Upper lobe of right lung (tissue), 1 donor: ENCODE data around the gene ANXA2R. TPM values are rescaled to one million over a fixed set of nuclear protein-coding genes. Genes with fewer than 3 reads are reported as not detected.

ENCODE experiments used
- ATAC-seq: fragments of 200-7000 bp; cut with Tn5 transposase; one replicate; pipeline ENCODE4 v1.9.1; 2020; ENCODE audit warnings: mild to moderate bottlenecking, moderate library complexity
- DNase-seq: peaks from one replicate; pipeline ENCODE4 v3.0.0-alpha.2; 2020
- H3K27ac ChIP-seq: fragments of 200-600 bp; one replicate; pipeline ENCODE4 v1.8.0; 2022
- H3K27me3 ChIP-seq: fragments of 200-600 bp; one replicate; pipeline ENCODE4 v1.8.0; 2022; ENCODE audit warnings: mild to moderate bottlenecking
- H3K36me3 ChIP-seq: fragments of 200-600 bp; one replicate; pipeline ENCODE4 v1.8.0; 2022
- H3K4me1 ChIP-seq: fragments of 200-600 bp; one replicate; pipeline ENCODE4 v1.8.0; 2022
- H3K4me3 ChIP-seq: fragments of 200-600 bp; one replicate; pipeline ENCODE4 v1.8.0; 2022; ENCODE audit warnings: mild to moderate bottlenecking
- H3K9me3 ChIP-seq: fragments of 200-600 bp; one replicate; pipeline ENCODE4 v1.8.0; 2022
- intact Hi-C: fragments of 100-400 bp; cut with DNase I; formaldehyde crosslinking; loops from one replicate; pipeline ENCODE4 v1.11.0; 2022
- total RNA-seq: library from RNA; stranded (reverse); fragmentation: NEBNext Ultra II Directional; extraction: Animal tissue kit (Norgen Biotek cat#: 25700); gene quantifications from one replicate; pipeline ENCODE4 v1.2.1, GENCODE V29; 2021
- TF ChIP-seq, protein P1 (sequence below): fragments of 200-600 bp; IDR thresholded peaks from one replicate; pipeline ENCODE4 v1.8.0; 2022; ENCODE audit warnings: antibody characterized with exemption
- donor health status: DM: no; HTN: yes; CAD: no; lungs with severe emphysema.

ANXA2R gene
- total RNA-seq, 1 donor from 2014 or later: 4.8 TPM

DNA sequence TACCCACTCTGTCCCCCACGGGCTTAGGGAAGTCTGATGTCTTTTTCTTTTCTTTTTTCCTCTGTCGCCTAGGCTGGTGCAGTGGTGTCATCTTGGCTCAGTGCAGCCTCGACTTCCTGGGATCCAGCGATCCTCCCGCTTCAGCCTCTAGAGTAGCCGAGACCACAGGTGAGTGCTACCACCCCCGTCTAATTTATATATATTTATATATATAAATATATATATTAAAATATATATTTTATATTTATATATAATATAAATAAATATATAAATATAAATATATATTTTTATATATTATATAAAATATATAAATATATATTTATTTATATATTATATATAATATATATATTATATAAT, 3.3 kb upstream of the ANXA2R start:
- ATAC-seq: no peak
- H3K9me3 ChIP-seq: no peaks in the 10 kb centered on the region
- H3K27me3 ChIP-seq: peaks cover 5% of the 10 kb centered on the region
- DNase-seq: no peak
- TF ChIP-seq, protein P1, sequence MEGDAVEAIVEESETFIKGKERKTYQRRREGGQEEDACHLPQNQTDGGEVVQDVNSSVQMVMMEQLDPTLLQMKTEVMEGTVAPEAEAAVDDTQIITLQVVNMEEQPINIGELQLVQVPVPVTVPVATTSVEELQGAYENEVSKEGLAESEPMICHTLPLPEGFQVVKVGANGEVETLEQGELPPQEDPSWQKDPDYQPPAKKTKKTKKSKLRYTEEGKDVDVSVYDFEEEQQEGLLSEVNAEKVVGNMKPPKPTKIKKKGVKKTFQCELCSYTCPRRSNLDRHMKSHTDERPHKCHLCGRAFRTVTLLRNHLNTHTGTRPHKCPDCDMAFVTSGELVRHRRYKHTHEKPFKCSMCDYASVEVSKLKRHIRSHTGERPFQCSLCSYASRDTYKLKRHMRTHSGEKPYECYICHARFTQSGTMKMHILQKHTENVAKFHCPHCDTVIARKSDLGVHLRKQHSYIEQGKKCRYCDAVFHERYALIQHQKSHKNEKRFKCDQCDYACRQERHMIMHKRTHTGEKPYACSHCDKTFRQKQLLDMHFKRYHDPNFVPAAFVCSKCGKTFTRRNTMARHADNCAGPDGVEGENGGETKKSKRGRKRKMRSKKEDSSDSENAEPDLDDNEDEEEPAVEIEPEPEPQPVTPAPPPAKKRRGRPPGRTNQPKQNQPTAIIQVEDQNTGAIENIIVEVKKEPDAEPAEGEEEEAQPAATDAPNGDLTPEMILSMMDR: no peak
- H3K4me1 ChIP-seq: no peaks in the 10 kb centered on the region
- peak overlapping the region; percentile 100 for H3K27ac ChIP-seq
- intact Hi-C loops: no loop called here
- H3K4me3 ChIP-seq: peak overlapping the region; percentile 73
- no peaks in the 10 kb centered on the region for H3K36me3 ChIP-seq

DNA sequence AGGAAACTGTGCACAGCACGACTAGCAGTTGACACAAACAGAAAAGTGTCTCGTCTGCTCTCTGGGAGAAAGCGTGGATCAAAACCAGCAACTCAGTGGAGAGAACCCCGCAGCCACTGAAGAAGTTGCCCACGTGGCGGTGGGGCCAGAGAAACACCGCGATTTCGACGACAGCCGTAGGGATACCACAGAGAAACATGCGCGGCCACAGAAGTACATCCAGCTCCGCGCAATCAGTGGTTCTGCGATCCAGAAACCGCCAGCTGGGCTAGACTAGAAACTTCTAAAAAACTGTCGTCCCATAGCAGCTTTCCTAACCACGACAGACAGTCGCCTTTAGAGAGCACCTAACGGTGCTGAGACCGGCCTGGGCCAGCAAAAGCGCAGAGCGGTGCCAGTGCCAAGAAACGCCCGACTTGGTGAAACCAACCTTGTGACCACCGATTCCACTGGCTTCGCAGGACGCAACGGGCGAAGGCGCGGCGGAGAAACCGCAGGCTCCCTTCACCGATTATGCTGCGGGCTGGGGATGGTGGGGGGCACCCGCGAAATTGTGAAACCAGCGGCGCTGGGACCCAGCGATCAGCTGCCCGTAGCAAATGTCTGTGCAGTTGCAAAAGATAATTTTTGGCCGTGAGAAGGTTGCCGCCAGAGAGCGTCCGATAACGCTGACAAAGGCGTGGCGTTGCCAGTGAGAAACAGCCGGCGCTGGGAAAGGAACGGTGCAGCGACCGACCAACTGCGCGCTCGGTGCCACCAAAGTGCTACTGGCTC, 2.7 kb upstream of the ANXA2R start:
- peak overlapping the region; percentile 100 for H3K27ac ChIP-seq
- H3K9me3 ChIP-seq: no peaks in the 10 kb centered on the region
- TF ChIP-seq, protein P1: no peak
- intact Hi-C loops: no loop called here
- peaks cover 5% of the 10 kb centered on the region for H3K27me3 ChIP-seq
- DNase-seq: peak; percentile 82
- no peaks in the 10 kb centered on the region for H3K4me1 ChIP-seq
- peak overlapping the region; percentile 73 for H3K4me3 ChIP-seq
- H3K36me3 ChIP-seq: no peaks in the 10 kb centered on the region
- ATAC-seq: peak; percentile 20

DNA sequence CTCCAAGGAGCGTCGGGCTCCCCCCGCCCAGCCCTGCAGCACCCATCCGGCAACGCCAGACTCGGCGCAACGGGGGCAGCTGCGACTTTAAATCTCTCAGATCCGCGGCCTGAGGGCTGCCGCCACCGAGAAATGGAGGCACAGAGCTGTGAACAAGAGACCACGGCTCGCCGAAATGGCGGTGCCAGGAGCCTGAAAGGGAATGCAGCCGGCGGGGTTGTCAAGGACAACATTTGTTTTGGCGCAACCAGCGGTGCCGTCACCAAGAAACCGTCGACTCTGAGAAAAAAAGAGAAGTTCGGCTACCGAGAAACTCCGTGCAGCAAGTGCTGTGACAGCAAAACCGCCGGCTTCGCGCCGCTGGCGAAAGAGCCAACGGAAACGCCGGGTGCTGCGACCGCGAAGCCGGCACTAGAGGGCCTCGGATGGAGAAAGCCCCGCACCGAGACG, 2.1 kb upstream of the ANXA2R start:
- peak overlapping the region; percentile 100 for H3K27ac ChIP-seq
- intact Hi-C loops: no loop called here
- H3K4me1 ChIP-seq: no peaks in the 10 kb centered on the region
- no peaks in the 10 kb centered on the region for H3K9me3 ChIP-seq
- H3K4me3 ChIP-seq: peak overlapping the region; percentile 73
- DNase-seq (peak; percentile 90), ATAC-seq (peak; percentile 56)
- TF ChIP-seq, protein P1: peak; percentile 16
- H3K27me3 ChIP-seq: peaks cover 5% of the 10 kb centered on the region
- H3K36me3 ChIP-seq: no peaks in the 10 kb centered on the region

DNA sequence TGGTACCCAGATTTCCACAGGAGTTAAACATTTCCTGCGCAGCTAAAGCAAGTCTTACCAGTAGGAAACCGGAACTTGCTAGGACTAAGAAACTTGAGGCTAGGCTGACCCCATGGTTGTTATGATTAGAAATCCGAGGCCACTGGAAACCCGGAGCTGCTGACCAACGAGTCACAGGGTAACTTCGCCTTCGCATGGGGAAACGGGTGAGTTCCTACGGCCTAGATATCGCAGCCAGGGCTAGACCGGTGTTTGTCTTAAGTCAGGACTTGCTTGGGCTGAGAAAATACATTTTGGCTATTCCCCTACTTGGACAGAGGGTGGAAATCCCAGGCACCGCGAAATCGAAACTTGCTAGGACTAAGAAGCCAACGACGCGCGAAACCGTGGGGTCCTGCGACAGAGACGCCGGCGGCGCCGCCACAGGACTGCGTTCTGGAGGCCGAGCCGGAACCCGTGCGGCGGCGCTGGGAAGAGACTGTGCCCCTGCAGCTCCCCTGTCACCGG, 1.6 kb upstream of the ANXA2R start:
- TF ChIP-seq, protein P1: no peak
- no peaks in the 10 kb centered on the region for H3K9me3 ChIP-seq
- ATAC-seq (peak; percentile 54), DNase-seq (no peak)
- intact Hi-C loops: no loop called here
- peak overlapping the region; percentile 73 for H3K4me3 ChIP-seq
- peak overlapping the region; percentile 100 for H3K27ac ChIP-seq
- H3K4me1 ChIP-seq: no peaks in the 10 kb centered on the region
- peaks cover 5% of the 10 kb centered on the region for H3K27me3 ChIP-seq
- H3K36me3 ChIP-seq: no peaks in the 10 kb centered on the region

DNA sequence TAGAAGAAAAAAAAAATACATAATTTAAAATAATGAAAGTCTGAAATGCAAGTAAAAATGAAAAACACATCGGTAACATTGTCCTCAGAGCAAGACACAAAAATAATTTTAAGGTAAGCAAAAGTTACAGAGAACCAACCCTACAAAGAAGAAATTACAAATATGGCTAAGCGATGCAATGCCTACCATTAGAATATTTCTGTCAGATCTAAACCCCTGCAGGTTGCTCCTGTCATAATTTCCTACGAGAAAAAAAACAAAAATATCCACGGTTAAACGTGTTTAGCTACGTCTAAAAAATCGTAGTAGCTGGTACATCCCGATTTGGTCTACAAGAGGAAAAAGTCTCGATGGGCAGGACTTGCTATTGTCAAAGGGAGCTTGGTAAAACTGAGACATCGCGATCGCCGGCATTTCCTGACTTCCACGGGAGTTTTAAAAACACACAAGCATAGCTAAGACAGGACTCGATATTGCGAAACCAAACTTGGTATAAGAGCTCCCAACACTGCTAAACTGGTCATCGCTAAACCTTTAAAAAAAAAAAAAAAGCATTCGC, 1.1 kb upstream of the ANXA2R start:
- intact Hi-C loops: no loop called here
- peaks cover 5% of the 10 kb centered on the region for H3K27me3 ChIP-seq
- DNase-seq (peak; percentile 70), ATAC-seq (no peak)
- TF ChIP-seq, protein P1: no peak
- H3K4me3 ChIP-seq: peak overlapping the region; percentile 73
- peak overlapping the region; percentile 100 for H3K27ac ChIP-seq
- no peaks in the 10 kb centered on the region for H3K4me1 ChIP-seq
- no peaks in the 10 kb centered on the region for H3K9me3 ChIP-seq
- no peaks in the 10 kb centered on the region for H3K36me3 ChIP-seq
